Measurements from ENCODE around the gene ZNF485. TPM values are rescaled to one million over a fixed set of nuclear protein-coding genes. Genes with fewer than 3 reads are reported as not detected.

ZNF485 gene
- total and polyA plus RNA-seq, 2 experiments from 2014 or later = 1.5 to 1.9 TPM

- Histone ChIP-seq H3K9me3 (ENCODE audit: low read depth) (peaks cover 11% of the 10 kb centered on the region), H3K4me2 (ENCODE audit: unreplicated experiment) (peak within 1 kb of the TSS; percentile 77), H4K20me1 (ENCODE audit: insufficient read depth) (no peaks in the 10 kb centered on the region), H3K36me3 (ENCODE audit: low read depth) (peaks cover 25% of the 10 kb centered on the region), H3K9ac (peak within 1 kb of the TSS; percentile 89), H3K27ac (peak within 1 kb of the TSS; percentile 18), H3F3A (ENCODE audit: insufficient read depth) (peaks cover 9% of the 10 kb centered on the region; the same call in 1 of the 2 replicates), H3K4me1 (ENCODE audit: insufficient read depth) (peaks cover 4% of the 10 kb centered on the region; the same call in 1 of the 2 replicates), H3K4me3 (peak within 1 kb of the TSS; percentile 77), H3K79me2 (ENCODE audit: insufficient read depth) (peaks cover 18% of the 10 kb centered on the region), H3K9me2 (ENCODE audit: insufficient read depth) (no peaks in the 10 kb centered on the region), H2AFZ (peak within 1 kb of the TSS; percentile 95), H3K27me3 (replicated peaks; ENCODE audit: insufficient read depth) (no peaks in the 10 kb centered on the region)
- 1 to 2% methylated on average over 56 to 84 of the region's 90 CpGs for WGBS, 2 experiments (ENCODE audit: low coverage in 1 of 2, low lambda C conversion rate in 2 of 2, missing lambda C conversion rate in 2 of 2)
- no peak for TF ChIP-seq EZH2 (IDR thresholded peaks at IDR 0.05; ENCODE audit: insufficient read depth, poor library complexity, severe bottlenecking)
- TF ChIP-seq EZH2phosphoT487 (IDR thresholded peaks at IDR 0.05; ENCODE audit: insufficient read depth, low read depth) = no peak
- in situ Hi-C loops (cut with MboI) = no loop called here
- DNase-seq = peak; percentile 95
These were observed 42.4 kb downstream of the ZNF485 start, which contains the start of gene ZNF32 for GRCh38 chr10:43648398-43649184. TSS of gene ZNF32 (minus strand) at chr10:43648881. CDS start at chr10:43646133, 2,748 bp downstream.

GRCh38 chr10:43649185-43649523, 42.9 kb downstream of the ZNF485 start:
- no peak for DNase-seq
- peaks cover 19% of the 10 kb centered on the region for H3K36me3 ChIP-seq (ENCODE audit: low read depth)
- H3K27ac ChIP-seq = peak overlapping the region; percentile 18
- TF ChIP-seq EZH2phosphoT487 (IDR thresholded peaks at IDR 0.05; ENCODE audit: insufficient read depth, low read depth) = no peak
- no peak for TF ChIP-seq EZH2 (IDR thresholded peaks at IDR 0.05; ENCODE audit: insufficient read depth, poor library complexity, severe bottlenecking)
- no peaks in the 10 kb centered on the region for H3K9me2 ChIP-seq (ENCODE audit: insufficient read depth)
- H3K4me2 ChIP-seq (ENCODE audit: unreplicated experiment) = peak overlapping the region; percentile 77
- peaks cover 8% of the 10 kb centered on the region; the same call in 1 of the 2 replicates for H3K4me1 ChIP-seq (ENCODE audit: insufficient read depth)
- H3K79me2 ChIP-seq (ENCODE audit: insufficient read depth) = peaks cover 18% of the 10 kb centered on the region
- WGBS, 2 experiments (ENCODE audit: low coverage in 1 of 2, low lambda C conversion rate in 2 of 2, missing lambda C conversion rate in 2 of 2) = 14% methylated on average over 14 of the region's 14 CpGs
- H3K27me3 ChIP-seq (replicated peaks; ENCODE audit: insufficient read depth) = no peaks in the 10 kb centered on the region
- peaks cover 9% of the 10 kb centered on the region; the same call in 1 of the 2 replicates for H3F3A ChIP-seq (ENCODE audit: insufficient read depth)
- H3K9me3 ChIP-seq (ENCODE audit: low read depth) = peaks cover 6% of the 10 kb centered on the region
- in situ Hi-C loops (cut with MboI) = no loop called here
- H3K9ac ChIP-seq = peak overlapping the region; percentile 89
- H3K4me3 ChIP-seq = peak overlapping the region; percentile 77
- H2AFZ ChIP-seq = peak overlapping the region; percentile 95
- no peaks in the 10 kb centered on the region for H4K20me1 ChIP-seq (ENCODE audit: insufficient read depth)

GRCh38 chr10:43653746-43654145, 47.5 kb downstream of the ZNF485 start:
- peak; percentile 61 for DNase-seq
- 21 to 43% methylated on average over 2 of the region's 2 CpGs for WGBS, 2 experiments (ENCODE audit: low coverage in 1 of 2, low lambda C conversion rate in 2 of 2, missing lambda C conversion rate in 2 of 2)
- Histone ChIP-seq H3K9ac (no peak overlapping the region), H3K4me2 (ENCODE audit: unreplicated experiment) (peak overlapping the region; percentile 18), H4K20me1 (ENCODE audit: insufficient read depth) (no peaks in the 10 kb centered on the region), H3K9me3 (ENCODE audit: low read depth) (no peaks in the 10 kb centered on the region), H3K79me2 (ENCODE audit: insufficient read depth) (no peaks in the 10 kb centered on the region), H3F3A (ENCODE audit: insufficient read depth) (no peaks in the 10 kb centered on the region), H3K4me1 (ENCODE audit: insufficient read depth) (peaks cover 8% of the 10 kb centered on the region; the same call in 1 of the 2 replicates), H3K4me3 (no peak overlapping the region), H2AFZ (no peak overlapping the region), H3K9me2 (ENCODE audit: insufficient read depth) (no peaks in the 10 kb centered on the region), H3K27me3 (replicated peaks; ENCODE audit: insufficient read depth) (no peaks in the 10 kb centered on the region), H3K27ac (no peak overlapping the region), H3K36me3 (ENCODE audit: low read depth) (no peaks in the 10 kb centered on the region)
- TF ChIP-seq EZH2 (IDR thresholded peaks at IDR 0.05; ENCODE audit: insufficient read depth, poor library complexity, severe bottlenecking) = no peak
- TF ChIP-seq EZH2phosphoT487 (IDR thresholded peaks at IDR 0.05; ENCODE audit: insufficient read depth, low read depth) = no peak
- in situ Hi-C loops (cut with MboI) = loop anchor here (25.0 kb wide), 2 partner anchors 984 to 1334 kb away; partner anchors contain the start of gene DEPP1

- Histone ChIP-seq H3K4me3 (no peak overlapping the region), H3K4me1 (ENCODE audit: insufficient read depth) (peaks cover 8% of the 10 kb centered on the region; the same call in 1 of the 2 replicates), H3F3A (ENCODE audit: insufficient read depth) (no peaks in the 10 kb centered on the region), H3K9ac (no peak overlapping the region), H3K36me3 (ENCODE audit: low read depth) (no peaks in the 10 kb centered on the region), H3K9me2 (ENCODE audit: insufficient read depth) (no peaks in the 10 kb centered on the region), H3K4me2 (ENCODE audit: unreplicated experiment) (no peak overlapping the region), H3K27ac (no peak overlapping the region), H3K27me3 (replicated peaks; ENCODE audit: insufficient read depth) (no peaks in the 10 kb centered on the region), H4K20me1 (ENCODE audit: insufficient read depth) (no peaks in the 10 kb centered on the region), H3K79me2 (ENCODE audit: insufficient read depth) (no peaks in the 10 kb centered on the region), H3K9me3 (ENCODE audit: low read depth) (no peaks in the 10 kb centered on the region), H2AFZ (no peak overlapping the region)
- DNase-seq = no peak
- in situ Hi-C loops (cut with MboI) = loop anchor here (25.0 kb wide), 2 partner anchors 982 to 1332 kb away; partner anchors contain the start of gene DEPP1
- TF ChIP-seq EZH2 (IDR thresholded peaks at IDR 0.05; ENCODE audit: insufficient read depth, poor library complexity, severe bottlenecking) (no peak), EZH2phosphoT487 (IDR thresholded peaks at IDR 0.05; ENCODE audit: insufficient read depth, low read depth) (no peak)
- WGBS, 2 experiments (ENCODE audit: low coverage in 1 of 2, low lambda C conversion rate in 2 of 2, missing lambda C conversion rate in 2 of 2) = 68 to 73% methylated on average over 8 of the region's 8 CpGs
These were observed 49.1 kb downstream of the ZNF485 start for GRCh38 chr10:43655311-43655710.

All from GM23248 (cell line).